HTR-8/SVneo (cell line): ENCODE results near the gene ZNF630.
"Not testable (repeated sequence)": the region's sequence is repeated elsewhere in the genome, so short reads cannot be mapped to it uniquely, and the experiment has no call there.

Experiments used
- DNase-seq: peaks from one replicate; pipeline ENCODE4 v3.0.0; 2011; ENCODE audit warnings: low spot score, mixed read lengths; ENCODE audit not compliant: insufficient read length
- FAIRE-seq: peaks from 2 replicates; lab custom pipeline; 2011; peaks lifted over from hg19 to GRCh38; lab: Jason Lieb, UNC

Gene ZNF630

GRCh38 chrX:48071064-48071985 lies at the start of gene ZNF630:
Gene ZNF630 (minus strand): TSS chrX:48071640. CDS start chrX:48066886, 4,754 bp downstream.
- DNase-seq (no peak), FAIRE-seq (no peak)

- FAIRE-seq, result no peak
Measured at GRCh38 chrX:48107717-48108116, 36.3 kb upstream of the ZNF630 start.

GRCh38 chrX:48102874-48103374 lies 31.5 kb upstream of the ZNF630 start:
- no peak for FAIRE-seq

More at GRCh38 chrX:48107717-48108116, 36.3 kb upstream of the ZNF630 start:
- no peak for DNase-seq

GRCh38 chrX:48101443-48101842 lies 30.0 kb upstream of the ZNF630 start:
- FAIRE-seq, result no peak
- no peak for DNase-seq

More at GRCh38 chrX:48102874-48103374, 31.5 kb upstream of the ZNF630 start:
- no peak for DNase-seq

- FAIRE-seq, DNase-seq: not testable (repeated sequence)
Measured at GRCh38 chrX:48092558-48092957, 21.1 kb upstream of the ZNF630 start.

GRCh38 chrX:48090123-48090522 lies 18.7 kb upstream of the ZNF630 start:
- DNase-seq (no peak), FAIRE-seq (no peak)

GRCh38 chrX:48086082-48086481 lies 14.6 kb upstream of the ZNF630 start:
- FAIRE-seq (no peak), DNase-seq (no peak)

GRCh38 chrX:48083706-48084105 lies 12.3 kb upstream of the ZNF630 start:
- no peak for FAIRE-seq
- DNase-seq, result no peak

GRCh38 chrX:48083212-48083611 lies 11.8 kb upstream of the ZNF630 start:
- DNase-seq, result peak; percentile 33
- no peak for FAIRE-seq

- DNase-seq (no peak), FAIRE-seq (no peak)
Measured at GRCh38 chrX:48076343-48076742, 4.9 kb upstream of the ZNF630 start.

GRCh38 chrX:48071986-48072605 lies 656 bp upstream of the ZNF630 start:
- FAIRE-seq (no peak), DNase-seq (no peak)

- DNase-seq (no peak), FAIRE-seq (no peak)
Measured at GRCh38 chrX:48068096-48068887, 3.1 kb downstream of the ZNF630 start.

GRCh38 chrX:48064261-48064660 lies 7.2 kb downstream of the ZNF630 start:
- no peak for DNase-seq
- FAIRE-seq, result no peak

GRCh38 chrX:48059296-48059639 lies 12.2 kb downstream of the ZNF630 start:
- no peak for FAIRE-seq

GRCh38 chrX:48058621-48059295 lies 12.7 kb downstream of the ZNF630 start:
- no peak for DNase-seq
- FAIRE-seq, result no peak

More at GRCh38 chrX:48059296-48059639, 12.2 kb downstream of the ZNF630 start:
- no peak for DNase-seq

GRCh38 chrX:48046846-48047245 lies 24.6 kb downstream of the ZNF630 start:
- no peak for FAIRE-seq
- no peak for DNase-seq

GRCh38 chrX:48045410-48046311 lies 25.8 kb downstream of the ZNF630 start:
- DNase-seq, result no peak
- FAIRE-seq, result no peak

- FAIRE-seq, result no peak
- no peak for DNase-seq
Measured at GRCh38 chrX:48043056-48043455, 28.4 kb downstream of the ZNF630 start.

- DNase-seq (no peak), FAIRE-seq (no peak)
Measured at GRCh38 chrX:48035891-48036290, 35.5 kb downstream of the ZNF630 start.
